ENCODE measurements around the gene PDZRN4. TPM values are rescaled to one million over a fixed set of nuclear protein-coding genes. Genes with fewer than 3 reads are reported as not detected.
"Not testable (repeated sequence)": the region's sequence is repeated elsewhere in the genome, so short reads cannot be mapped to it uniquely, and the experiment has no call there.

The PDZRN4 gene
- total and polyA plus RNA-seq, 2 donors = 11.5 to 26.5 TPM

GRCh38 chr12:41228066-41228820 is 40.1 kb downstream of the PDZRN4 start:
- WGBS = 78% methylated on average over 3 of the region's 3 CpGs
- Histone ChIP-seq H3K36me3 (ENCODE audit: insufficient read depth) (no peaks in the 10 kb centered on the region), H3K27ac (ENCODE audit: low read depth) (no peak overlapping the region), H3K4me3 (ENCODE audit: low read depth, low read length) (no peak overlapping the region), H3K4me1 (ENCODE audit: insufficient read depth) (peaks cover 2% of the 10 kb centered on the region)
- no peak for DNase-seq (ENCODE audit: extremely low spot score)

- Histone ChIP-seq H3K36me3 (ENCODE audit: insufficient read depth) (no peaks in the 10 kb centered on the region), H3K27ac (ENCODE audit: low read depth) (no peak overlapping the region), H3K4me1 (ENCODE audit: insufficient read depth) (peaks cover 2% of the 10 kb centered on the region), H3K4me3 (ENCODE audit: low read depth, low read length) (no peak overlapping the region)
- 92% methylated on average over 1 of the region's 1 CpG for WGBS
- DNase-seq (ENCODE audit: extremely low spot score) = no peak
Measured at GRCh38 chr12:41230756-41231155, 42.6 kb downstream of the PDZRN4 start.

- 63% methylated on average over 4 of the region's 4 CpGs for WGBS
- no peak for DNase-seq (ENCODE audit: extremely low spot score)
- no peaks in the 10 kb centered on the region for H3K4me1 ChIP-seq (ENCODE audit: insufficient read depth)
- no peaks in the 10 kb centered on the region for H3K36me3 ChIP-seq (ENCODE audit: insufficient read depth)
- H3K4me3 ChIP-seq (ENCODE audit: low read depth, low read length) = no peak overlapping the region
- no peak overlapping the region for H3K27ac ChIP-seq (ENCODE audit: low read depth)
Measured at GRCh38 chr12:41234692-41235091, 46.6 kb downstream of the PDZRN4 start.

GRCh38 chr12:41242603-41243002 is 54.5 kb downstream of the PDZRN4 start:
- 17% methylated on average over 2 of the region's 2 CpGs for WGBS
- H3K36me3 ChIP-seq (ENCODE audit: insufficient read depth) = no peaks in the 10 kb centered on the region
- H3K27ac ChIP-seq (ENCODE audit: low read depth) = no peak overlapping the region
- no peaks in the 10 kb centered on the region for H3K4me1 ChIP-seq (ENCODE audit: insufficient read depth)
- DNase-seq (ENCODE audit: extremely low spot score) = no peak
- H3K4me3 ChIP-seq (ENCODE audit: low read depth, low read length) = no peak overlapping the region

GRCh38 chr12:41248391-41248790 is 60.3 kb downstream of the PDZRN4 start:
- Histone ChIP-seq H3K4me3 (ENCODE audit: low read depth, low read length) (no peak overlapping the region), H3K27ac (ENCODE audit: low read depth) (no peak overlapping the region)
- 82% methylated on average over 2 of the region's 2 CpGs for WGBS

GRCh38 chr12:41250748-41251147 is 62.6 kb downstream of the PDZRN4 start:
- Histone ChIP-seq H3K4me1 (ENCODE audit: insufficient read depth) (no peaks in the 10 kb centered on the region), H3K27ac (ENCODE audit: low read depth) (no peak overlapping the region), H3K36me3 (ENCODE audit: insufficient read depth) (no peaks in the 10 kb centered on the region), H3K4me3 (ENCODE audit: low read depth, low read length) (no peak overlapping the region)
- DNase-seq (ENCODE audit: extremely low spot score) = no peak
- WGBS = 71% methylated on average over 2 of the region's 2 CpGs

More at GRCh38 chr12:41248391-41248790, 60.3 kb downstream of the PDZRN4 start:
- Histone ChIP-seq H3K36me3 (ENCODE audit: insufficient read depth) (no peaks in the 10 kb centered on the region), H3K4me1 (ENCODE audit: insufficient read depth) (no peaks in the 10 kb centered on the region)
- DNase-seq (ENCODE audit: extremely low spot score) = no peak

- H3K4me3 ChIP-seq (ENCODE audit: low read depth, low read length) = no peak overlapping the region
- 71% methylated on average over 4 of the region's 4 CpGs for WGBS
- H3K36me3 ChIP-seq (ENCODE audit: insufficient read depth) = no peaks in the 10 kb centered on the region
- no peak overlapping the region for H3K27ac ChIP-seq (ENCODE audit: low read depth)
- no peaks in the 10 kb centered on the region for H3K4me1 ChIP-seq (ENCODE audit: insufficient read depth)
- DNase-seq (ENCODE audit: extremely low spot score) = no peak
Measured at GRCh38 chr12:41254004-41254914, 66.1 kb downstream of the PDZRN4 start.

- not testable (repeated sequence) for H3K36me3 ChIP-seq (ENCODE audit: insufficient read depth); H3K4me1 ChIP-seq (ENCODE audit: insufficient read depth); H3K27ac ChIP-seq (ENCODE audit: low read depth); DNase-seq (ENCODE audit: extremely low spot score); H3K4me3 ChIP-seq (ENCODE audit: low read depth, low read length)
- WGBS = 88% methylated on average over 6 of the region's 6 CpGs
Measured at GRCh38 chr12:41263196-41263595, 75.1 kb downstream of the PDZRN4 start.

GRCh38 chr12:41264281-41264680 is 76.2 kb downstream of the PDZRN4 start:
- Histone ChIP-seq H3K36me3 (ENCODE audit: insufficient read depth) (no peaks in the 10 kb centered on the region), H3K4me3 (ENCODE audit: low read depth, low read length) (no peak overlapping the region), H3K4me1 (ENCODE audit: insufficient read depth) (no peaks in the 10 kb centered on the region), H3K27ac (ENCODE audit: low read depth) (no peak overlapping the region)
- no peak for DNase-seq (ENCODE audit: extremely low spot score)

- Histone ChIP-seq H3K27ac (ENCODE audit: low read depth) (no peak overlapping the region), H3K4me3 (ENCODE audit: low read depth, low read length) (no peak overlapping the region), H3K4me1 (ENCODE audit: insufficient read depth) (no peaks in the 10 kb centered on the region), H3K36me3 (ENCODE audit: insufficient read depth) (no peaks in the 10 kb centered on the region)
- no peak for DNase-seq (ENCODE audit: extremely low spot score)
- WGBS = 84% methylated on average over 1 of the region's 1 CpG
Measured at GRCh38 chr12:41269056-41269455, 80.9 kb downstream of the PDZRN4 start.

- H3K4me3 ChIP-seq (ENCODE audit: low read depth, low read length) = no peak overlapping the region
- no peaks in the 10 kb centered on the region for H3K4me1 ChIP-seq (ENCODE audit: insufficient read depth)
- WGBS = 80% methylated on average over 3 of the region's 3 CpGs
- H3K27ac ChIP-seq (ENCODE audit: low read depth) = no peak overlapping the region
- DNase-seq (ENCODE audit: extremely low spot score) = no peak
- no peaks in the 10 kb centered on the region for H3K36me3 ChIP-seq (ENCODE audit: insufficient read depth)
Measured at GRCh38 chr12:41271489-41271888, 83.4 kb downstream of the PDZRN4 start.

GRCh38 chr12:41274643-41275042 is 86.5 kb downstream of the PDZRN4 start:
- H3K27ac ChIP-seq (ENCODE audit: low read depth) = no peak overlapping the region
- H3K36me3 ChIP-seq (ENCODE audit: insufficient read depth) = no peaks in the 10 kb centered on the region
- H3K4me3 ChIP-seq (ENCODE audit: low read depth, low read length) = no peak overlapping the region
- H3K4me1 ChIP-seq (ENCODE audit: insufficient read depth) = no peaks in the 10 kb centered on the region
- DNase-seq (ENCODE audit: extremely low spot score) = no peak
- WGBS = 72% methylated on average over 2 of the region's 2 CpGs

GRCh38 chr12:41277100-41277945 is 89.2 kb downstream of the PDZRN4 start:
- H3K27ac ChIP-seq (ENCODE audit: low read depth) = no peak overlapping the region
- no peak overlapping the region for H3K4me3 ChIP-seq (ENCODE audit: low read depth, low read length)
- 40% methylated on average over 15 of the region's 15 CpGs for WGBS
- DNase-seq (ENCODE audit: extremely low spot score) = peak; percentile 11
- no peaks in the 10 kb centered on the region for H3K36me3 ChIP-seq (ENCODE audit: insufficient read depth)
- no peaks in the 10 kb centered on the region for H3K4me1 ChIP-seq (ENCODE audit: insufficient read depth)

Measured in urinary bladder (tissue), 4 donors.